Glutamatergic neuron (in vitro differentiated cells): ENCODE measurements around the gene ZFAND3. TPM values are rescaled to one million over a fixed set of nuclear protein-coding genes. Genes with fewer than 3 reads are reported as not detected.

Experiments used
- DNase-seq: peaks from one replicate; pipeline ENCODE4 v3.0.0; 2022
- H3K27ac Mint-ChIP-seq: one replicate; pipeline ENCODE4 v1.8.0; 2020; ENCODE audit warnings: mild to moderate bottlenecking, mixed read lengths, inconsistent platforms; ENCODE audit not compliant: unreplicated experiment
- H3K27me3 Mint-ChIP-seq: one replicate; pipeline ENCODE4 v1.8.0; 2020; ENCODE audit warnings: mild to moderate bottlenecking, moderate library complexity, mixed read lengths, inconsistent platforms; ENCODE audit not compliant: unreplicated experiment
- H3K36me3 Mint-ChIP-seq: one replicate; pipeline ENCODE4 v1.8.0; 2020; ENCODE audit warnings: mild to moderate bottlenecking, mixed read lengths, inconsistent platforms; ENCODE audit not compliant: unreplicated experiment
- H3K4me1 Mint-ChIP-seq: one replicate; pipeline ENCODE4 v1.8.0; 2020; ENCODE audit warnings: mild to moderate bottlenecking, low read depth, mixed read lengths, inconsistent platforms; ENCODE audit not compliant: unreplicated experiment
- H3K4me3 Mint-ChIP-seq: one replicate; pipeline ENCODE4 v1.8.0; 2020; ENCODE audit warnings: mild to moderate bottlenecking, mixed read lengths, inconsistent platforms; ENCODE audit not compliant: unreplicated experiment
- H3K9me3 Mint-ChIP-seq: one replicate; pipeline ENCODE4 v1.8.0; 2020; ENCODE audit warnings: mild to moderate bottlenecking, moderate library complexity, mixed read lengths, inconsistent platforms; ENCODE audit not compliant: unreplicated experiment
- total RNA-seq: library from RNA; stranded (reverse); fragmentation: NEBNext Ultra II Directional; extraction: Animal tissue kit (Norgen Biotek cat#: 25700); gene quantifications from one replicate; pipeline ENCODE4 v1.2.1, GENCODE V29; 2021; ENCODE audit not compliant: unreplicated experiment
- TF ChIP-seq, protein P1 (sequence below): fragments of 200-600 bp; sonication (generic); IDR thresholded peaks from one replicate; pipeline ENCODE4 v1.5.0; 2021; ENCODE audit not compliant: partially characterized antibody, unreplicated experiment

The ZFAND3 gene
- total RNA-seq, 1 donor from 2014 or later = 115 TPM

- Mint-ChIP-seq H3K36me3 (no peaks in the 10 kb centered on the region), H3K4me3 (no peak overlapping the region), H3K27ac (no peak overlapping the region), H3K4me1 (peaks cover 7% of the 10 kb centered on the region), H3K9me3 (peaks cover 3% of the 10 kb centered on the region), H3K27me3 (no peaks in the 10 kb centered on the region)
- TF ChIP-seq, protein P1, sequence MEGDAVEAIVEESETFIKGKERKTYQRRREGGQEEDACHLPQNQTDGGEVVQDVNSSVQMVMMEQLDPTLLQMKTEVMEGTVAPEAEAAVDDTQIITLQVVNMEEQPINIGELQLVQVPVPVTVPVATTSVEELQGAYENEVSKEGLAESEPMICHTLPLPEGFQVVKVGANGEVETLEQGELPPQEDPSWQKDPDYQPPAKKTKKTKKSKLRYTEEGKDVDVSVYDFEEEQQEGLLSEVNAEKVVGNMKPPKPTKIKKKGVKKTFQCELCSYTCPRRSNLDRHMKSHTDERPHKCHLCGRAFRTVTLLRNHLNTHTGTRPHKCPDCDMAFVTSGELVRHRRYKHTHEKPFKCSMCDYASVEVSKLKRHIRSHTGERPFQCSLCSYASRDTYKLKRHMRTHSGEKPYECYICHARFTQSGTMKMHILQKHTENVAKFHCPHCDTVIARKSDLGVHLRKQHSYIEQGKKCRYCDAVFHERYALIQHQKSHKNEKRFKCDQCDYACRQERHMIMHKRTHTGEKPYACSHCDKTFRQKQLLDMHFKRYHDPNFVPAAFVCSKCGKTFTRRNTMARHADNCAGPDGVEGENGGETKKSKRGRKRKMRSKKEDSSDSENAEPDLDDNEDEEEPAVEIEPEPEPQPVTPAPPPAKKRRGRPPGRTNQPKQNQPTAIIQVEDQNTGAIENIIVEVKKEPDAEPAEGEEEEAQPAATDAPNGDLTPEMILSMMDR = no peak
- DNase-seq = no peak
Measured at GRCh38 chr6:37974381-37974780, 154.9 kb downstream of the ZFAND3 start.

DNA sequence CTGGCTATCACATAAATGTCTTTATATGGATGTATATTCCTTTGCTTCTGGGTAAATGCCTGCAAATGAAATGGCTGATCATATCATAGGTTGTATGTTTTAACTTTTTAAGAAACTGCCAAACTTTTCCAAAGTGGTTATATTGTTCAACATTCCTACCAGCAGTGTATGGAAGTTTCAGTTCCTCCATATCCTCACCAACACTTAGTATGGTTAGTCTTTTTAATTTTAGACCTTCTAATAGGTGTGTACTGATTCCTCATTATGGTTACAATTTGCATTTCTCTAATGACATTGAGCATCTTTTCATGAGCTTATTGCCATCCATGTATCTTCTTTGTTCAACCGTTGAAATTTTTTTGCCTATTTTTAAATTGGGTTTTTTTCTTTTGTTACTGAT is 155.4 kb downstream of the ZFAND3 start:
- H3K4me1 Mint-ChIP-seq = peaks cover 8% of the 10 kb centered on the region

DNA sequence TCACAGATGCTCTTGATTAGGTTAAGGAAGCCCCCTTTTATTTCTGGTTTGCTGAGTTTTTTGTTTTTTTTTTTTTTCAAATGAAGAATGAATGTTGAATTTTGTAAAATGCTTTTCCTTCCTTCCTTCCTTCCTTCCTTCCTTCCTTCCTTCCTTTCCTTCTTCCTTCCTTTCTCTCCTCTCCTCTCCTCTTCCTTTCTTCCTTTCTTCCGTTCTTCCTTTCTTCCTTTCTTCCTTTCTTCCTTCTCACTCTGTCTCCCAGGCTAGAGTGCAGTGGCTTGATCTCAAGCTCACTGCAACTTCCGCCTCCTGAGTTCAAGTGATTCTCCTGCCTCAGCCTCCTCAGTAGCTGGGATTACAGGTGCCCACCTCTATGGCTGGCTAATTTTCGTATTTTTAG is 158.2 kb downstream of the ZFAND3 start:
- Mint-ChIP-seq H3K27me3 (no peaks in the 10 kb centered on the region), H3K4me1 (peaks cover 20% of the 10 kb centered on the region), H3K4me3 (no peak overlapping the region), H3K27ac (no peak overlapping the region), H3K36me3 (no peaks in the 10 kb centered on the region), H3K9me3 (peaks cover 2% of the 10 kb centered on the region)
- DNase-seq = no peak
- TF ChIP-seq, protein P1 = no peak

More for the DNA sequence above, 155.4 kb downstream of the ZFAND3 start:
- Mint-ChIP-seq H3K9me3 (peaks cover 2% of the 10 kb centered on the region), H3K4me3 (no peak overlapping the region), H3K27me3 (no peaks in the 10 kb centered on the region), H3K36me3 (no peaks in the 10 kb centered on the region), H3K27ac (no peak overlapping the region)
- DNase-seq = no peak
- TF ChIP-seq, protein P1 = no peak

- Mint-ChIP-seq H3K4me1 (peaks cover 20% of the 10 kb centered on the region), H3K27ac (peak overlapping the region; percentile 36), H3K9me3 (peaks cover 2% of the 10 kb centered on the region), H3K36me3 (no peaks in the 10 kb centered on the region), H3K4me3 (no peak overlapping the region), H3K27me3 (no peaks in the 10 kb centered on the region)
- DNase-seq = no peak
- TF ChIP-seq, protein P1 = no peak
Measured at GRCh38 chr6:37979392-37980221, 160.1 kb downstream of the ZFAND3 start.

DNA sequence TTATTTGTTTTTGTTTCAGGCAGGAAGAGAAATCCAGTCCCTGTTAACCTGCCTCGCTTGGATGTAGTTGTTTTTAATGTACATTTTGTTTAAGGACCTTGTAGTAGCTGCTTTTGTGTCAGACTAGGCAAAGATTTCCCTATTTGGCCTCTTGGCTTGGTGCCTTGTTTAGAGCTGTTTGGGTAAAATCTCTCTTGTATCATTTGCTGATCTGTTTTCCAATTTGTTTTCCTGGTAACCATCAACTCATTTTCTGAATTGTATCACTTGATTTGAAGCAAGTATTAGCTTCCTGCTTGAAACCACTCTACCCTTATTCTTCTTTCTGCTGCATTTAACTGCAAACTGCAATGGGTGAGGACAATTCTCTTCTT is 160.7 kb downstream of the ZFAND3 start:
- TF ChIP-seq, protein P1 = no peak
- peak overlapping the region; percentile 36 for H3K27ac Mint-ChIP-seq
- no peaks in the 10 kb centered on the region for H3K27me3 Mint-ChIP-seq
- no peak overlapping the region for H3K4me3 Mint-ChIP-seq
- peaks cover 20% of the 10 kb centered on the region for H3K4me1 Mint-ChIP-seq
- DNase-seq = no peak
- peaks cover under 1% of the 10 kb centered on the region for H3K9me3 Mint-ChIP-seq
- no peaks in the 10 kb centered on the region for H3K36me3 Mint-ChIP-seq
